Activated naive CD4-positive, alpha-beta T cell (primary cell): ENCODE data around the gene ITGB4.

ENCODE experiments used
- DNase-seq, 4 experiments: peaks; one replicate each; lab custom pipeline; 2025; lab: John Stamatoyannopoulos, UW

ITGB4 gene

DNA sequence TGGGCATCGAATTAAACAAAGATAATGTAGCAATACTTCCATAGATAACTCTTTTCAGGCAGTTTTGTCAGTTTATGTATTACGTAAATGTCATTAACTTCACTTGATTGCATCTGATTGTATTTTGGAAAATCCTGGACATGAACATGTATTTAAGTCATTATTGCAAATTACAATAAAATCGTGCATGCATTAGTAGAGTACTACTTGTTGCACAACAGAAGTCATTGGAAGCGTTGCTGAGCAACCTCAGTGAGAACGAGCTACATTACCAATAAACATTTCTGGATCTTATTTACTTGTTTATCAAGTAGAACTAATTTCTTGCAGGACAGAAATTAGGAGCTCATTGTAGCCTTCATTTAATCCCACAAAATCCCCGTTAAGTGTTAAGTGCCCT is 70.0 kb downstream of the ITGB4 start:
- DNase-seq = no peak

DNA sequence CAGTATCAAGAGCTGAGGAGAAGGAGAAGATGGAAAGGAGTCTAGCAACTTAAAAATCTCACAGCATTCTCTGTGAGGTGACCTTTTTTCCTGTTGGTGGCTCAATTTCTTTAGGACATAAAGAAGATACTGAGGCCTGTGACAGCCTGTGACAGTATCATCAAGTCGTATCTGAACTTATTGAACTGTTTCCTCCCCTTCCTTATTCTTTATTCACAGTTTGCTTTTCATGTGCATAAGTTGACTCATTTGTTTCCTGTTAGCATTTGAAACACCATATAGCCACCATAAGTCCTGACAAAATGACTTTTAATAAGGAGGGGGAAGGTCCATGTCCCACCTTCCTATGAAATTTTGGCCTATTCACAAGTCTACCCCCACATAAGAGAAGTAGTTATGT is 72.2 kb downstream of the ITGB4 start:
- no peak for DNase-seq

DNA sequence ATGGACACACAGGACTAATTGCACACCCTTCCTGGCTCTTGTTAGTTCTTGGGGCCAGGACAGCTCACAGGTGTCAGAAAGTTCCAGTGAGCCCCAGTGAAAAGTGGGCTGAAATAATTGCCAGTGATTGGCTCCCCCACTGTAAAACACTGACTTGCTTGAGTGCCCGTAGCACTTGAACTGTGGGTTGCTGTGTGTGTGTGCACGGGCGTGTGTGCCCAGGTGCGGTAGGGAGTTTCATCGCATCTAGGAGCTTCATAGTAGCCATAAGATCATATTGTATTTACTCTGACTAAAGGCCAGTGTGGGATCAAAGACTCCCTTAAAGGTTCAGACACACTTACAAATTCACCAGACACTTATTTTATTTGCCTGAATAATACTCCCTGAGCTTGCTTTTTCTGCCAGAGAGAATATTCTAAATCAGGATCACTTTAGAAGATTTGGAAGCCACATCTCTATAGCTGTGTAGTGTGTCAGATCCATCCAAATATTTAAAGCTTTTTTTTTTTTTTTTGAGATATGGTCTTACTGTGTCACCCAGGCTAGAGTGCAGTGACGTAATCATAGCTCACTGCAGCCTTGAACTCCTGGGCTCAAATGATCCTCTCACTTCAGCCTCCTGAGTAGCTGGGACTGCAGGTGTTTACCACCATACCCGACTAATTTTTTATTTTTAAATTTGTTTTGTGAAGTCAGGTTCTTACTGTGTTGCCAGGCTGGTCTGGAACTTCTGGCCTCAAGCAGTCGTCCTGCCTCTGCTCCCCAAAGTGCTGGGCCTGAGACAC is 74.8 kb downstream of the ITGB4 start:
- DNase-seq = no peak

DNA sequence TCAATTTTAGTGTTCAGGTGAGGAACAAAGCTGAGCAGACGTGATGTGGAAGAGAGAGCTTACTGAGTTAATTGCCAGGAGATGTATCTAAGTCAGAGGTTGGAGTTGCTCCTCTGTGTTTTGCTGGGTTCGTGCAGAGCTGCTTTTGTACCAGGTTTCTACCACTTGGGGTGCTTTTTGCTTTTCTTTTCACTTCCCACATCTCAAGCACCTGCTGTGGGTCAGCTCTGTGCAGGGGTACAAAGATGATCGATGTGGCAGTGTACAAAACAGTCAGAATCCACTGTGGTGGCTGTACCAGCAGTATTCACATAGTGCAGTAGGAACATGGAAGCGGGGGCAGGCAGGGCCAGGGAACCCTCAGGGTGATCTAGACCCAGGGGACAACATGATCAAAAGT is 78.1 kb downstream of the ITGB4 start:
- DNase-seq = no peak

DNA sequence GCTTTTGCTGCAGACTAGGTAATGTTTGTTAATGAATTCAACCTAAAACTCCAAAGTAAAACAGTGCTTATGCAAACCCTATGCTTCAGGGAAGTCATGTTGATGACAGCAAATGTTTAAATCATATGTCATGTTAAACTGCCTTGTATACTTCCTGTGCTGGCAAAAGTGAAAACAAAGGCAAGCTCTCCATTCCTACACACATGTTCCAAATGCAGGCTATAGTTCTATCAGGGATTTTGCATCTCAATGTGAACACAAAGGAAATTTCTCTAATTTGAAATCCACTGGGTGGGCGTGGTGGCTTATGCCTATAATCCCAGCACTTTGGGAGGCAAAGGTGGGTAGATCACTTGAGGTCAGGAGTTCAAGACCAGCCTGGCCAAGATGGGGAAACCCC is 82.6 kb downstream of the ITGB4 start:
- DNase-seq = no peak

DNA sequence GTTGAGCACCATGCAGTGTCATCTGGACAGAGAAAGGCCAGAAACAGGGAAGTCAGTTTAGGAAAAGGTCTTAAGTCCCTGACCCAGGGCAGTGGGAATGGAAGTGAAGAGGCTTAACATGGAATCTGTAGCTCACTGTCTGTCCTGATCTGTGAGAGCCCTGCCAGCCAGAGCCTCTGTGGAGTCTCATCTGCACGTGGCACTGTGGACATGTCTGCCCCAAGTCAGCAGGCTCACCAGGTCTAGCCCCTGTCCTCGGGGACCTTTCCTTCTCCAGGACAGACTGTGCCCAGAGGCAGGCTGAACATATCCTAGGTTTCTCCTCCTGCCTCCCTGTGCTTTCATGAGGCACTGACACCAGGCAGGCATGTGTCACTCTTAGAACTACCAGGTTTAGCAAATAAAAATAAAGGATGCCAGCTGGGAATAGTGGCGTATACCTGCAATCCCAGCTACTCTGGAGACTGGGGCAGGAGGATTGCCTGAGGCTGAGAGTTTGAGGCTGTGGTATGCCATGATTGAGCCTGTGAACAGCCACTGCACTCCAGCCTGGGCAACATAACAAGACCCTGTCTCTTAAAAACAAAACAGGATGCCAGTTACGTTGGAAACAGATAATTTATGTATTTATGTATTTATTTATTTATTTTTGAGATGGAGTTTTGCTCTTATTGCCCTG is 85.7 kb downstream of the ITGB4 start:
- DNase-seq = no peak
